Measurements from ENCODE around the gene CHN2.

GRCh38 chr7:29315892-29316270 lies 121.3 kb downstream of the CHN2 start:
- TF ChIP-seq, protein P1, sequence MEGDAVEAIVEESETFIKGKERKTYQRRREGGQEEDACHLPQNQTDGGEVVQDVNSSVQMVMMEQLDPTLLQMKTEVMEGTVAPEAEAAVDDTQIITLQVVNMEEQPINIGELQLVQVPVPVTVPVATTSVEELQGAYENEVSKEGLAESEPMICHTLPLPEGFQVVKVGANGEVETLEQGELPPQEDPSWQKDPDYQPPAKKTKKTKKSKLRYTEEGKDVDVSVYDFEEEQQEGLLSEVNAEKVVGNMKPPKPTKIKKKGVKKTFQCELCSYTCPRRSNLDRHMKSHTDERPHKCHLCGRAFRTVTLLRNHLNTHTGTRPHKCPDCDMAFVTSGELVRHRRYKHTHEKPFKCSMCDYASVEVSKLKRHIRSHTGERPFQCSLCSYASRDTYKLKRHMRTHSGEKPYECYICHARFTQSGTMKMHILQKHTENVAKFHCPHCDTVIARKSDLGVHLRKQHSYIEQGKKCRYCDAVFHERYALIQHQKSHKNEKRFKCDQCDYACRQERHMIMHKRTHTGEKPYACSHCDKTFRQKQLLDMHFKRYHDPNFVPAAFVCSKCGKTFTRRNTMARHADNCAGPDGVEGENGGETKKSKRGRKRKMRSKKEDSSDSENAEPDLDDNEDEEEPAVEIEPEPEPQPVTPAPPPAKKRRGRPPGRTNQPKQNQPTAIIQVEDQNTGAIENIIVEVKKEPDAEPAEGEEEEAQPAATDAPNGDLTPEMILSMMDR (conservative IDR thresholded peaks at IDR 0.05; ENCODE audit: low read depth, low read length): no peak
- no peak for TF ChIP-seq EZH2 (IDR thresholded peaks at IDR 0.05; ENCODE audit: low read length, unreplicated experiment)
